Trophoblast cell (in vitro differentiated cells and primary cell): ENCODE results near the gene EFCAB9.

Experiments used
- DNase-seq, 2 donors: peaks; one replicate each; pipeline ENCODE4 v3.0.0-alpha.2; 2016
- H2AFZ ChIP-seq: 2 replicates; pipeline ENCODE4 v1.6.1; 2013; ENCODE audit warnings: low read length, moderate library complexity, mild to moderate bottlenecking; ENCODE audit not compliant: insufficient read depth, poor library complexity
- H2AK5ac ChIP-seq: 2 replicates; pipeline ENCODE4 v1.6.1; 2013; ENCODE audit warnings: mild to moderate bottlenecking, low read length
- H2BK120ac ChIP-seq: 2 replicates; pipeline ENCODE4 v1.6.1; 2013; ENCODE audit warnings: low read length, mild to moderate bottlenecking, moderate library complexity; ENCODE audit not compliant: insufficient read depth, poor library complexity
- H2BK12ac ChIP-seq: 2 replicates; pipeline ENCODE4 v1.6.1; 2013; ENCODE audit warnings: mild to moderate bottlenecking, low read length, moderate library complexity
- H2BK5ac ChIP-seq: 2 replicates; pipeline ENCODE4 v1.6.1; 2013; ENCODE audit warnings: low read length, low read depth, moderate library complexity, mild to moderate bottlenecking; ENCODE audit not compliant: poor library complexity
- H3K14ac ChIP-seq: 2 replicates; pipeline ENCODE4 v1.6.1; 2013; ENCODE audit warnings: mild to moderate bottlenecking, low read length
- H3K18ac ChIP-seq: 2 replicates; pipeline ENCODE4 v1.6.1; 2013; ENCODE audit warnings: mild to moderate bottlenecking, low read length
- H3K23ac ChIP-seq: 2 replicates; pipeline ENCODE4 v1.6.1; 2013; ENCODE audit warnings: low read length
- H3K27ac ChIP-seq: 2 replicates; pipeline ENCODE4 v1.5.1; 2013; ENCODE audit warnings: low read depth, mild to moderate bottlenecking, inconsistent platforms, low read length, moderate library complexity
- H3K27me3 ChIP-seq: 2 replicates; pipeline ENCODE4 v1.6.1; 2013; ENCODE audit warnings: inconsistent platforms, mild to moderate bottlenecking, low read length, moderate library complexity; ENCODE audit not compliant: insufficient read depth
- H3K36me3 ChIP-seq, 2 experiments: 1 replicate in 1 of 2; 2 replicates in 1 of 2; pipeline ENCODE4 v1.6.1; 2013; ENCODE audit warnings: low read length in 2 of 2, mild to moderate bottlenecking in 2 of 2, moderate library complexity in 1 of 2; ENCODE audit not compliant: insufficient read depth in 2 of 2, control insufficient read depth in 1 of 2
- H3K4ac ChIP-seq: 2 replicates; pipeline ENCODE4 v1.6.1; 2013; ENCODE audit warnings: low read depth, mild to moderate bottlenecking, low read length, moderate library complexity
- H3K4me1 ChIP-seq, 2 experiments: 1 replicate in 1 of 2; 2 replicates in 1 of 2; pipeline ENCODE4 v1.6.1; 2013; ENCODE audit warnings: low read length in 2 of 2, mild to moderate bottlenecking in 2 of 2, moderate library complexity in 1 of 2; ENCODE audit not compliant: insufficient read depth in 2 of 2, control insufficient read depth in 1 of 2
- H3K4me2 ChIP-seq: 2 replicates; pipeline ENCODE4 v1.6.1; 2013; ENCODE audit warnings: inconsistent platforms, mild to moderate bottlenecking, low read length, moderate library complexity
- H3K4me3 ChIP-seq: 2 replicates; pipeline ENCODE4 v1.5.1; 2013; ENCODE audit warnings: mild to moderate bottlenecking, low read depth, low read length, inconsistent platforms
- H3K79me1 ChIP-seq: one replicate; pipeline ENCODE4 v1.6.1; 2013; ENCODE audit warnings: low read length
- H3K79me2 ChIP-seq: 2 replicates; pipeline ENCODE4 v1.6.1; 2013; ENCODE audit warnings: low read length, mild to moderate bottlenecking; ENCODE audit not compliant: control insufficient read depth, insufficient read depth, poor library complexity
- H3K9ac ChIP-seq: 2 replicates; pipeline ENCODE4 v1.6.1; 2013; ENCODE audit warnings: mild to moderate bottlenecking, low read length
- H3K9me3 ChIP-seq: 2 replicates; pipeline ENCODE4 v1.6.1; 2013; ENCODE audit warnings: low read depth, mild to moderate bottlenecking, control low read depth, inconsistent platforms, low read length; ENCODE audit not compliant: insufficient read depth
- H4K12ac ChIP-seq: 2 replicates; pipeline ENCODE4 v1.6.1; 2013; ENCODE audit warnings: low read depth, mild to moderate bottlenecking, low read length, moderate library complexity
- H4K8ac ChIP-seq: 2 replicates; pipeline ENCODE4 v1.6.1; 2013; ENCODE audit warnings: low read depth, mild to moderate bottlenecking, low read length, moderate library complexity
- H4K91ac ChIP-seq: one replicate; pipeline ENCODE4 v1.6.1; 2013; ENCODE audit warnings: low read depth, mild to moderate bottlenecking, low read length, moderate library complexity
- WGBS: extraction: QIAGEN DNeasy Blood & Tissue Kit; methylation state at CpG from one replicate; pipeline ENCODE4 v1.1.7; 2013; ENCODE audit warnings: missing lambda C conversion rate; ENCODE audit not compliant: insufficient read length, insufficient coverage; ENCODE audit errors: extremely low coverage; 5-methylcytosine and 5-hydroxymethylcytosine counted together

Gene EFCAB9

GRCh38 chr5:172178991-172179989, 14.7 kb upstream of the EFCAB9 start:
- Histone ChIP-seq H3K9me3 (peaks cover 2% of the 10 kb centered on the region), H3K27ac (peak overlapping the region; percentile 52), H2AFZ (no peak overlapping the region), H2BK5ac (peak overlapping the region; percentile 70), H4K8ac (peak overlapping the region; percentile 68), H3K27me3 (no peaks in the 10 kb centered on the region), H3K79me2 (peaks cover 6% of the 10 kb centered on the region), H4K91ac (peak overlapping the region; percentile 60), H2BK120ac (peak overlapping the region; percentile 16), H3K14ac (peak overlapping the region; percentile 21), H3K18ac (peak overlapping the region; percentile 67), H3K79me1 (peaks cover 7% of the 10 kb centered on the region), H2AK5ac (peak overlapping the region; percentile 31), H2BK12ac (peak overlapping the region; percentile 16), H3K4me3 (no peak overlapping the region), H4K12ac (peak overlapping the region; percentile 16), H3K4me2 (peak overlapping the region; percentile 1), H3K9ac (no peak overlapping the region), H3K23ac (no peak overlapping the region), H3K4me1 (peaks cover 17 to 29% of the 10 kb centered on the region in 2 experiments), H3K4ac (peak overlapping the region; percentile 52), H3K36me3 (peaks cover 3 to 4% of the 10 kb centered on the region in 2 experiments)
- DNase-seq: peak; percentile 43 to 69
- no CpG with 5 or more reads among the region's 18 CpGs for WGBS

- WGBS: no CpG with 5 or more reads among the region's 9 CpGs
- peak; percentile 60 to 70 for DNase-seq
- Histone ChIP-seq H2AFZ (no peak overlapping the region), H3K14ac (no peak overlapping the region), H3K36me3 (peaks cover 5 to 7% of the 10 kb centered on the region in 2 experiments), H3K23ac (peak overlapping the region; percentile 54), H2BK120ac (no peak overlapping the region), H3K9ac (peak overlapping the region; percentile 31), H3K27me3 (no peaks in the 10 kb centered on the region), H3K79me2 (peaks cover 6% of the 10 kb centered on the region), H4K12ac (no peak overlapping the region), H2AK5ac (no peak overlapping the region), H3K18ac (no peak overlapping the region), H3K4me1 (peaks cover 7 to 21% of the 10 kb centered on the region in 2 experiments), H3K79me1 (peaks cover 7% of the 10 kb centered on the region), H2BK5ac (no peak overlapping the region), H2BK12ac (no peak overlapping the region), H3K9me3 (peaks cover 2% of the 10 kb centered on the region), H3K4me3 (no peak overlapping the region), H4K91ac (no peak overlapping the region), H3K27ac (no peak overlapping the region), H4K8ac (no peak overlapping the region), H3K4me2 (no peak overlapping the region), H3K4ac (peak overlapping the region; percentile 63)
Observed at GRCh38 chr5:172180936-172181335, 13.0 kb upstream of the EFCAB9 start.

DNA sequence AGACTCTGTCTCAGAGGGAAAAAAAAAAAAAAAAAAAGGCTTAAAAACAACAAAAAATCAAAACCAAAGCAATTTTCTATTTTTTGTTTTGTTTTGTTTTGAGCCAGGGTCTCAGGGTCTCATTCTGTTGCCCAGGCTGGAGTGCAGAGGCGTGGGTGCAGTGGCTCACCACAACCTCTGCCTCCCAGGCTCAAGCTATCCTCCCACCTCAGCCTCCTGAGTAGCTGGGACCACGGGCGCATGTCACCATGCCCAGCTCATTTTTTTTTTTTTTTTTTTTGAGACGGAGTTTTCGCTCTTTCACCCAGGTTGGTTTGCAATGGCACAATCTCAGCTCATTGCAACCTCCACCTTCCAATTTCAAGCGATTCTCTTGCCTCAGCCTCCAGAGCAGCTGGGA, 11.7 kb upstream of the EFCAB9 start:
- Histone ChIP-seq H2BK120ac (no peak overlapping the region), H3K23ac (no peak overlapping the region), H2AK5ac (no peak overlapping the region), H3K27me3 (no peaks in the 10 kb centered on the region), H3K9me3 (peaks cover 2% of the 10 kb centered on the region), H3K4me1 (peaks cover 11 to 28% of the 10 kb centered on the region in 2 experiments), H4K8ac (no peak overlapping the region), H4K12ac (no peak overlapping the region), H3K36me3 (peaks cover 5 to 7% of the 10 kb centered on the region in 2 experiments), H3K27ac (no peak overlapping the region), H2AFZ (no peak overlapping the region), H4K91ac (no peak overlapping the region), H3K79me2 (peaks cover 12% of the 10 kb centered on the region), H3K18ac (no peak overlapping the region), H3K9ac (no peak overlapping the region), H2BK5ac (no peak overlapping the region), H3K79me1 (peaks cover 11% of the 10 kb centered on the region), H3K4me3 (no peak overlapping the region), H3K4ac (no peak overlapping the region), H3K14ac (no peak overlapping the region), H2BK12ac (no peak overlapping the region), H3K4me2 (no peak overlapping the region)
- DNase-seq: no peak
- no CpG with 5 or more reads among the region's 6 CpGs for WGBS

GRCh38 chr5:172183881-172184280, 10.1 kb upstream of the EFCAB9 start:
- no peak overlapping the region for H2BK5ac ChIP-seq
- peaks cover 23% of the 10 kb centered on the region for H3K79me1 ChIP-seq
- H3K27ac ChIP-seq: no peak overlapping the region
- no peak overlapping the region for H3K18ac ChIP-seq
- WGBS: no CpG with 5 or more reads among the region's 4 CpGs
- no peak overlapping the region for H3K9ac ChIP-seq
- H3K9me3 ChIP-seq: peaks cover 2% of the 10 kb centered on the region
- peaks cover 10 to 24% of the 10 kb centered on the region in 2 experiments for H3K4me1 ChIP-seq
- H3K14ac ChIP-seq: no peak overlapping the region
- no peaks in the 10 kb centered on the region for H3K27me3 ChIP-seq
- no peak overlapping the region for H3K23ac ChIP-seq
- no peak overlapping the region for H3K4me2 ChIP-seq
- no peak overlapping the region for H3K4me3 ChIP-seq
- H4K8ac ChIP-seq: no peak overlapping the region
- DNase-seq: no peak
- peaks cover 21% of the 10 kb centered on the region for H3K79me2 ChIP-seq
- no peak overlapping the region for H2BK120ac ChIP-seq
- no peak overlapping the region for H2BK12ac ChIP-seq
- H3K4ac ChIP-seq: no peak overlapping the region
- no peak overlapping the region for H2AK5ac ChIP-seq
- no peak overlapping the region for H2AFZ ChIP-seq
- H3K36me3 ChIP-seq: peaks cover 5 to 7% of the 10 kb centered on the region in 2 experiments
- no peak overlapping the region for H4K12ac ChIP-seq
- no peak overlapping the region for H4K91ac ChIP-seq
